Immature natural killer cell (primary cell): ENCODE data around the gene CACNB2. TPM values are rescaled to one million over a fixed set of nuclear protein-coding genes. Genes with fewer than 3 reads are reported as not detected.
"Not testable (repeated sequence)": the region's sequence is repeated elsewhere in the genome, so short reads cannot be mapped to it uniquely, and the experiment has no call there.

Experiments used
- DNase-seq, 3 donors: peaks; one replicate each; pipeline ENCODE4 v3.0.0; 2022; ENCODE audit warnings: mixed read lengths in 1 of 3
- H3K27ac Mint-ChIP-seq, 6 donors: one replicate each; pipeline ENCODE4 v1.8.0; 2020; ENCODE audit warnings: mixed read lengths in 6 of 6, mild to moderate bottlenecking in 5 of 6, inconsistent platforms in 4 of 6, moderate library complexity in 3 of 6
- H3K27me3 Mint-ChIP-seq, 3 donors: one replicate each; pipeline ENCODE4 v1.8.0; 2020 to 2021; ENCODE audit warnings: low read depth in 3 of 3, mild to moderate bottlenecking in 3 of 3, mixed read lengths in 3 of 3, moderate library complexity in 3 of 3, inconsistent platforms in 1 of 3
- H3K36me3 Mint-ChIP-seq, 3 donors: one replicate each; pipeline ENCODE4 v1.8.0; 2020; ENCODE audit warnings: mixed read lengths in 3 of 3, inconsistent platforms in 2 of 3, mild to moderate bottlenecking in 2 of 3
- H3K4me1 Mint-ChIP-seq, 2 donors: one replicate each; pipeline ENCODE4 v1.8.0; 2020; ENCODE audit warnings: inconsistent platforms in 2 of 2, mild to moderate bottlenecking in 2 of 2, mixed read lengths in 2 of 2, moderate library complexity in 1 of 2
- H3K4me3 Mint-ChIP-seq, 5 donors: one replicate each; pipeline ENCODE4 v1.8.0; 2020; ENCODE audit warnings: mild to moderate bottlenecking in 5 of 5, mixed read lengths in 5 of 5, inconsistent platforms in 3 of 5, moderate library complexity in 3 of 5
- H3K9me3 Mint-ChIP-seq, 6 donors: one replicate each; pipeline ENCODE4 v1.8.0; 2020; ENCODE audit warnings: mild to moderate bottlenecking in 6 of 6, mixed read lengths in 6 of 6, inconsistent platforms in 4 of 6, moderate library complexity in 3 of 6
- polyA plus RNA-seq, 3 donors: library from polyadenylated mRNA; unstranded; fragments of 300-500 nt; fragmentation: Illumina TruSeq; gene quantifications; one replicate each; pipeline ENCODE4 v1.2.3, GENCODE V29; 2021

The CACNB2 gene
- polyA plus RNA-seq, 3 donors from 2014 or later = 0.21 TPM; not detected in 2

DNA sequence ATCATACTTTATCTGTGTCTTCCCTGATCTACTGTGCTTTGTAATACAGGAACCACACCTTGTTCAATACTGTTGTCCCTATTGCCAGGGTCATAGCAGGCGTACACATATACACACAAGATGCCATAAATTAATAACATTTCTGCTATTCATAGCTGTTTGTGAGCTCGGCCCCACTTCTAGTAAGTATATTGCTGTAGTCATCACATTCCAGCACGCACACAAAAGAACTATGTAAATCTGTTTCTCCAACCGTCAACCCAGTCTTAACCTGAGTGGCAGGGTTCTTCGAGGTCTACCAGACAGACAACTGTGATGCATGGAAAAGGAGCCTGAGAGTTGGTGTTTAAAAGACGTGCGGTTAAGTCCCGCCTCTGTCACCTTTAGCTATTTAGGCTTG, 5.7 kb upstream of the CACNB2 start:
- no peak overlapping the region for H3K4me3 Mint-ChIP-seq
- H3K27ac Mint-ChIP-seq = no peak overlapping the region
- H3K27me3 Mint-ChIP-seq = peaks cover 2 to 6% (median 4%) of the 10 kb centered on the region in 3 donors
- H3K36me3 Mint-ChIP-seq = no peaks in the 10 kb centered on the region
- peaks cover 0 to 2% (median 0%) of the 10 kb centered on the region in 6 donors for H3K9me3 Mint-ChIP-seq
- H3K4me1 Mint-ChIP-seq = no peaks in the 10 kb centered on the region
- DNase-seq = no peak

DNA sequence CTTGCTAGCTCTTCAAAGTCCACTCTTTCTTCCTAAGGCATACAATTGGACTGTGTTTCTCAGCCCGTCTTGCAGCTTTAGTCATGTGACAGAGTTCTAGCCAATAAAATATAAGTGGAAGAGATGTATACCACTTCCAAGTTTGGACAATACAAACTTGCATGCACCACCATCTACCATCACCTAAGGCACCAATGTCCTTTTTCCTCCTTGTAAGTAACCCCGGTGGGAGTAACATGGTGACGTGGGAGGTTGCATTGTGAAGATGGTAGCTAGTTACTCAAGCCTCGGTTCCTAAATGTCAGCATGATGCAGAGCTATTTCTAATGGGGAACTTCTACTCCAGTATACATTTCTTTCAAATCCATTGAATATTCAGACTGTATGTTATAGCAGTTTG, 5.3 kb upstream of the CACNB2 start:
- H3K27ac Mint-ChIP-seq = no peak overlapping the region
- H3K36me3 Mint-ChIP-seq = no peaks in the 10 kb centered on the region
- peaks cover 0 to 2% (median 0%) of the 10 kb centered on the region in 6 donors for H3K9me3 Mint-ChIP-seq
- H3K4me3 Mint-ChIP-seq = no peak overlapping the region
- H3K4me1 Mint-ChIP-seq = no peaks in the 10 kb centered on the region
- DNase-seq = no peak
- peaks cover 6 to 8% (median 8%) of the 10 kb centered on the region in 3 donors for H3K27me3 Mint-ChIP-seq

DNA sequence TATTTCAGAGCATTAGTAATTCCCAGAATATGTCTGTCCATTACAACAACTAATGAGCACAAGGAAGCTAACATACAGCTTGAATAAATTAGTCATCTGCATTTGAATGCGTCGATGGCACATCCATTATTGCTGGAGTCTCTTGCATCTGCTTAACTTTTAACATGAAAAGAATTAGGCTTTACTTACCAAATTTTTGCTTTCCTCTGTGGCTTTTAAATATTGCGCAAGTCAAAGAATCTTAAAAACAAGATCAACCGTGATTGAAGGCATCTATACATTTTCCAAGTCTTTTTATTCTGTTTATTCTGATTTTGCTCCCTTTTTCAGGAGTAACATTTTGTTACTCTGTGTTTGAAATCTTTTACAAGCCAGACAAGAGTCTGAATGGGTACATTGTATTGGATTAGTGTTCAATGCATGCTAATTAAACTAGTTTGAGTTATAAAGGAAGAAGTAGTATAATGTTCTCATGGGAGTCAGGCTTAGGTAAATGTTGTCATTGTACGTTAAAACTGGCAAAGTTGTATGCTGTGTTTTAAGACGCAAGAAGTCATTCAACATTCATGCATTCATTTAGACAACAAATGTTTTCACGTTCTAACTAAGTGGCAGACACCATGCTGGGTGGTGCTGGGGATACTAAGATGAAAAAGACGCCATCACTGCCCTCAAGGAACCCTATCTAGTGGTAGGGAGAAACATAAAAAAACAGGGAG, 4.0 kb upstream of the CACNB2 start:
- Mint-ChIP-seq H3K27me3 (peaks cover 6 to 9% (median 8%) of the 10 kb centered on the region in 3 donors), H3K36me3 (no peaks in the 10 kb centered on the region), H3K4me1 (no peaks in the 10 kb centered on the region), H3K9me3 (peaks cover 0 to 2% (median 0%) of the 10 kb centered on the region in 6 donors), H3K27ac (no peak overlapping the region), H3K4me3 (no peak overlapping the region)
- no peak for DNase-seq

DNA sequence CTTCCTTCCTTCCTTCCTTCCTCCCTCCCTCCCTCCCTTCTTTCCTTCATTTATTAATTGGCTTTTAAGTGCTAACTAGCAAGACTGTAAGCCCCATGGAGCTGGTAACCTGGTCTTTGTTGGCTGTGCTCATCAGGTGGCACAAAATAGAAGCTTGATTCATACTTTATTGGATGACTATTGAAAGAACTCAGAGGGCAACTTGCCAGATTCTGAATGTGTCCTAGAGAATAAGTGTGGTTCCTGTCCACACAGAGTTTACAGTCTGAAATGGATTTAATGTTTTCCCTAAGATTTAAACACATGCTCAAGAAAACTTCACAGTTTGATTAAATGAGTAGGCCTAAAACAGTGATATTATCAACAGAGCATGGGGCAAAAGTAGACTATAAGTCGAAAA, 3.1 kb upstream of the CACNB2 start:
- Mint-ChIP-seq H3K4me1 (peaks cover 0 to 3% of the 10 kb centered on the region in 2 donors), H3K27ac (no peak overlapping the region), H3K4me3 (no peak overlapping the region), H3K27me3 (peaks cover 8 to 13% (median 8%) of the 10 kb centered on the region in 3 donors), H3K9me3 (peaks cover 0 to 2% (median 0%) of the 10 kb centered on the region in 6 donors), H3K36me3 (no peaks in the 10 kb centered on the region)
- no peak for DNase-seq

DNA sequence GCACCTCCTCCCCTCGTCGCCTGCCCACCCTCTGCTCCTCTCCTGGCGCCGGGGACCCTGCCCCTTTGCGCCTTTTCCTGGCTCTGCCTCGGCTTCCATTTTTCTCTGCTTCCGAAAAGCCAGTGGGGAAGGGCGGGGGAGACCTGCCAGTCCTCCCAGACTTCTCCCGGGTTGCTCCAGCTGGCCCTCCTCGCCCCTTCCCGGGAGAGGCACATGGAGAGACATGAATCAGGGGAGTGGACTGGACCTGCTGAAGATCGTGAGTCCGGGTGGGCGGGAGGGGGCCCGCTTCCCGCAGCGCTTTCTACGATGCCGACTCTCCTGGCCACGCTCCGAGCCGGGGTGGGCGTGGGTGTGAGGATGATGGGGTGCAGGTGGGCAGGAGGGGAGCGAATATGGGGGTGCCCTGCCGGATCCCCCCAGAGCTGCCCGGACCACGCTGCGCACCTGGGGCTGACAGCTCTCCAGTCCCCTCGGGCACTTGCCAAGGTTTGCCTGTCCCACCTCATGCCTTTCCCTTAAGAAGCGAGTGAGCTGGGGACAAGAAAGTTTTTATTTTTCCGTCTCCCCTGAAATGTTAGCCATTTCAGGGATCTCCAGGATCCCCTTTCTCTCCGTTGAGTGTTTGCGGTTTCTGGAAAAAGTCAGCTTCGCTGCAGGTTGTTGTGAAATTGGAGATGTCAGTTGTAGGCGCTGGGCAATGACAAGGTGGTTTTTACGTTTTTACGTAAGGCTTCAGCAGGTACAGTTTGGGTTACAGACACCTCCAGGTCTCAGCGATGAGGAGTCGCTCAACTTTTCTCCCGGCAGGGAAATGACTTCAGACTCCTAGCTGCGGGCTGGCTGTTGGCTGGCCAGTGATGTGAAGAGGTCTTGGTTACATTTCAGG, 977 bp downstream of the CACNB2 start:
- Mint-ChIP-seq H3K4me3 (peak overlapping the region in 1 of 5 donors; percentile 23), H3K9me3 (peaks cover 0 to 3% (median 0%) of the 10 kb centered on the region in 6 donors), H3K27ac (no peak overlapping the region), H3K36me3 (no peaks in the 10 kb centered on the region), H3K4me1 (peaks cover 0 to 3% of the 10 kb centered on the region in 2 donors), H3K27me3 (peaks cover 4 to 13% (median 12%) of the 10 kb centered on the region in 3 donors)
- no peak for DNase-seq

DNA sequence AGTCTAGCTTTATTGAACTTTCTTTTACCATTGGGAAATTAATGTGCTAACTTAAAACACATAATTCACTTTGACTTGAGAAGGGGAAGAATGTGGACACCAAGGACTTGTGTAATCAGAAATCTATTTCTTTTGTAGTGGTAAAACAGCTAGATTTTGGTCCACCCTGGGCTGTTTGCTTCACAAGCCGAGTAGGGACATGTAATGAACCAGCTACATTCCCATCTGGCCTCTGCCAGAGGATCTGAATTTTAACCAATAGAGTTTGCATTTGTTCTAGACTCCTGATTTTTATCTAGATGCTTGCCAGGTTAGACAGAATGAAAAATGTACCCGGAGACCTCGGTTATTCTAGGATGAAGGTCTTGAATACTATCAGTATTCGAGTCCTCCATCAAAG, 1.9 kb downstream of the CACNB2 start:
- peaks cover 4 to 13% (median 12%) of the 10 kb centered on the region in 3 donors for H3K27me3 Mint-ChIP-seq
- DNase-seq = no peak
- H3K4me3 Mint-ChIP-seq = no peak overlapping the region
- H3K4me1 Mint-ChIP-seq = peaks cover 0 to 3% of the 10 kb centered on the region in 2 donors
- peaks cover 0 to 3% (median 0%) of the 10 kb centered on the region in 6 donors for H3K9me3 Mint-ChIP-seq
- no peaks in the 10 kb centered on the region for H3K36me3 Mint-ChIP-seq
- H3K27ac Mint-ChIP-seq = no peak overlapping the region

DNA sequence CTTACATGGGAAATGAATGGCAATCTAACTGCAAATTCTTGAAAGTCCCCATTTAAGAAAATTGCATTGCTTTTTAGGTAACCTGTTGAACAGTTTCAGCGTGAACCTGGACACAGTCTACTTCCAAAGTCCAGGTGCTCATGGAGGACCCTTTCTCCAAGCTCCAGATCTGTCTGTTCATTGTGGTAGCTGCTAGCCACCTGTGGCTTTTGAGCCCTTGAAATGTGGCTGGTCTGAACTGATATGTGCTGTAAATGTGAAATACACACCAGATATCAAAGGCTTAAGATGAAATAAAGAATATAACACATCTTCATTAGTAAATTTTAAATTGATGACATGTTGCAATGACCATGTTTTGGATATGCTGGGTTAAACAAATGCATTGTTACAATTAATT, 4.2 kb downstream of the CACNB2 start:
- peaks cover 0 to 3% (median 0%) of the 10 kb centered on the region in 6 donors for H3K9me3 Mint-ChIP-seq

DNA sequence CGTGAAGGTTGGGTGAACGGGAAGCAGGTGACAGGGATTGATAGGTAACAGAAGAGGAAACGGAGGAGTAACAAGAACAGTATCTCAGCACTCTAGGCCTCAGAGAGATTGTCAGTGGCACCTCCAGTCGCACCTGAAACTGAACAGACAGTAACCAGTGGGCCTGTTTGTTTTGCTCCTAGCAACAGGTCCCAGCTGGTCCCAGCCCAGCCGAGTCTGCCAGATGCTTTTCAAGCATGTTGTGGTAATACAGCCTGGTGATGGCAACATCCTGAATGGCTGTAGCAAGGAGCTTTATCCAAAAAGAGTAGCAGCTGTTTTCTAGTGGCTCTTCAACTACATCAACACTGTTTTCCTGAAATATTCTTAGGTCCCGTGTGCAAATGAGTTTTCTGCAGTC, 4.7 kb downstream of the CACNB2 start:
- H3K36me3 Mint-ChIP-seq = no peaks in the 10 kb centered on the region
- no peak overlapping the region for H3K4me3 Mint-ChIP-seq
- H3K4me1 Mint-ChIP-seq = peaks cover 0 to 3% of the 10 kb centered on the region in 2 donors
- H3K27me3 Mint-ChIP-seq = peaks cover 2 to 5% (median 5%) of the 10 kb centered on the region in 3 donors
- H3K9me3 Mint-ChIP-seq = peaks cover 0 to 3% (median 0%) of the 10 kb centered on the region in 6 donors
- H3K27ac Mint-ChIP-seq = no peak overlapping the region
- DNase-seq = no peak

More for the DNA sequence above, 4.2 kb downstream of the CACNB2 start:
- Mint-ChIP-seq H3K4me1 (peaks cover 0 to 3% of the 10 kb centered on the region in 2 donors), H3K27me3 (peaks cover 3 to 10% (median 10%) of the 10 kb centered on the region in 3 donors), H3K27ac (no peak overlapping the region), H3K4me3 (no peak overlapping the region), H3K36me3 (no peaks in the 10 kb centered on the region)
- DNase-seq = no peak

DNA sequence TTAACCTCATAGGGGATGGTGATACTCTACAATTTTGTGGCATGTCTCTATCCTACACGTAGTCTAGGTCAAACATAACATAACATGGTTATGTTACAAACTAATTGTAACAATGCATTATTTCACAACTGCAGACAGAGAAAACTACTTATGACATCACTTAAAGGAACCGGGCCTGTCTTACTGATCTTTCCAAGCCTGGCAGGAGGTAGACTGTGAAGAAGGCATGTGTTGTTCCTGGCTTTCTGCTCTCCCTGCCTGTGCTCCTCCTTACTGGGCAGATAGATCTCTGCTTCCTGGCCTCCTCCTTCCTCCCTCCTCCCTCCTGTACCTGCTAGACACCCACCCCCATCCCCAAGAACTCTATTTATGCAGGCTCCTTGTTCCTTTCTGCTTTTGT, 5.4 kb downstream of the CACNB2 start:
- DNase-seq = no peak
- Mint-ChIP-seq H3K27ac (no peak overlapping the region), H3K36me3 (no peaks in the 10 kb centered on the region), H3K4me1 (peaks cover 0 to 3% of the 10 kb centered on the region in 2 donors), H3K27me3 (peaks cover 4 to 5% (median 5%) of the 10 kb centered on the region in 3 donors), H3K4me3 (no peak overlapping the region), H3K9me3 (peaks cover 0 to 3% (median 0%) of the 10 kb centered on the region in 6 donors)

DNA sequence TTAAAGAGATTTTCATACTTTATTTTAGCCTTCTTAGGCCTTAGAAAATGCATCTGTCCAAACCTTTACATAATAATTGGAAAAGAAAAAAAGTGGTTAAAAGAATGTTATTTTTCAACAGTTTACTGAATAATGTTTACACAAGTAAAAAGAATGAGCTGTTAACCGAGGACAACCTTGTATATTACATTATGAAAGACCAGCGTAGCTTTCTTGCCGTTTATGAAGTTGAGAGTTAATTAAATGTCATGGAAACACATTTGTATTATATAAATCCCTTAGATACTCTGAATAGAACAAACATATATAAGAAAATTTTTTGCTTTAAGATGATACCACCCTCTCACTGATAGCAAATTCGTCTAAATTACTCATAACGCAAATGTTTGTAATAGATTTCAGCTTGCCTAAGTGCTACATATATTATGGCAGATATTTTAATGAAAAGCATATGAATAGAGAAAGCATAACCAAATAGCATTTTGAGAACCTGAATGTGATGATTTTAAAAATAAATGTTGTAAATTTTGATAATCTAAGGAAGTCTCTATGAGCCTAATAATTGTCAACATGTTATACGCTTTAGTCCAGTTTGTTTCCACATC, 9.1 kb downstream of the CACNB2 start:
- Mint-ChIP-seq H3K9me3 (peaks cover 0 to 3% (median 0%) of the 10 kb centered on the region in 6 donors), H3K27ac (no peak overlapping the region), H3K36me3 (no peaks in the 10 kb centered on the region), H3K4me1 (no peaks in the 10 kb centered on the region), H3K4me3 (no peak overlapping the region), H3K27me3 (peaks cover 4 to 8% (median 5%) of the 10 kb centered on the region in 3 donors)
- DNase-seq = no peak

DNA sequence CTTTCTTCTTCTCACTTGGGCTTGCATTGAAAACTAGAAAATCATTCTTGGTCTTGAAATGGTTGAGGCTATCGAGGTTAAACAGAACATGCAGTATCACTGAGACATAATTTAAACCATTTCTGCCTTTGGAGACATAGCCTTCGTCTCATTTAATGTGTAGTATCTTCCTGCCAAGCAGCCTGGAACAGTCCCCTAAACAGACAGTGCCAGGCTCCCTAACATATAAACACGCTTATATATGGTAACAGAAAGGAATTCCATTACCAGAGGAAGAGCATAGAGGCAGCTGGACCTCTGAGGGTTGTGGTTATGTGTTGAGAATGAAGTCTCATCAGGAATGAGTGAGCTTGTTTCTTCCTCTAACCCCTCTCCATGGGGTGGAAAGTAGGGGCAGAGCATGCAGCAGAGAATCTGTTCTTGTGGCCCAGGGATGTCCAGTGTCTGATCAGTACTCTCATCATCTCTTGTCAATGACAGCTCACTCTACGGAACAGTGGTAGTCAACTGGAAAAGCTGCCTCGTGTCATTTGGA, 11.2 kb downstream of the CACNB2 start:
- H3K4me3 Mint-ChIP-seq = no peak overlapping the region
- DNase-seq = no peak
- no peaks in the 10 kb centered on the region for H3K9me3 Mint-ChIP-seq
- H3K27ac Mint-ChIP-seq = no peak overlapping the region
- no peaks in the 10 kb centered on the region for H3K36me3 Mint-ChIP-seq
- no peaks in the 10 kb centered on the region for H3K4me1 Mint-ChIP-seq
- peaks cover 0 to 9% (median 5%) of the 10 kb centered on the region in 3 donors for H3K27me3 Mint-ChIP-seq

DNA sequence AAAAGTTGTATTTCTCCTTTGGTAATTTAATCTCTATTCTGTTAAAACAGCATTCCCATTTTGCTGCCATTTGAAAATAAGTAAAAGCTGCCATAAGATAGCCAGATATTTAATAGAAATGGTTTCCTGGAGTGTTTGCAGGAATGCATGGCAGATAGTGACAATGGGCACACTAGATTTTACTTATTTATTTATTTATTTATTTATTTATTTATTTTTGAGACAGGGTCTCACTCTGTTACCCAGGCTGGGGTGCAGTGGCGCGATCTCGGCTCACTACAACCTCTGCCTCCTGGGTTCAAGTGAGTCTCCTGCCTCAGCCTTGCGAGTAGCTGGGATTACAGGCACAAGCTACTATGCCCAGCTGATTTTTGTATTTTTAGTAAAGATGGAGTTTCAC, 13.2 kb downstream of the CACNB2 start:
- not testable (repeated sequence) for H3K27me3 Mint-ChIP-seq, DNase-seq

DNA sequence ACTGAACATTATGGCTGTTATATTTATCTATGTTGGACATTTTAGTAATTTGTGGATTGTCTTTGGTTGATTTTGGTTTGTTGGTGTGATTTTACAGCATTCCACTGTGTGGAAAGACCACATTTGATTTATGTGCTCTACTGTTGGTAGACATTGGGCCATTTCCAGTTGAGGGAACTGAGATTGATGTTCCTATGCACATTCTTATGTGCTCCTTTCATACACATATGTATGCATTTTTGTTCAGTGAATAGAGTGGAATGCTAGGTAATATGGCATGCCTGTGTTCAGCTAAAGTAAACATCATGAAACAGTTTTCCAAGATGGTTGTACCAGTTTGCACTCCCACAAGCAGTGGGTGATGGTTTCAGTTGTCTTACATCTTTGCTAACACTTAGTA, 15.1 kb downstream of the CACNB2 start:
- Mint-ChIP-seq H3K9me3 (no peaks in the 10 kb centered on the region), H3K4me3 (no peak overlapping the region), H3K27ac (no peak overlapping the region), H3K27me3 (peaks cover 0 to 6% (median 5%) of the 10 kb centered on the region in 3 donors), H3K36me3 (no peaks in the 10 kb centered on the region), H3K4me1 (no peaks in the 10 kb centered on the region)
- DNase-seq = no peak

More for the DNA sequence above, 13.2 kb downstream of the CACNB2 start:
- not testable (repeated sequence) for H3K4me3 Mint-ChIP-seq, H3K27ac Mint-ChIP-seq, H3K36me3 Mint-ChIP-seq, H3K9me3 Mint-ChIP-seq, H3K4me1 Mint-ChIP-seq
